GM21381 (cell line): ENCODE measurements around the gene C5orf52.
"Not testable (repeated sequence)": the region's sequence is repeated elsewhere in the genome, so short reads cannot be mapped to it uniquely, and the experiment has no call there.

Experiments
- ATAC-seq: cut with Tn5 transposase; IDR thresholded peaks from one replicate; pipeline ENCODE4 v1.9.1; 2021; ENCODE audit warnings: mild to moderate bottlenecking, moderate library complexity; ENCODE audit not compliant: unreplicated experiment

Gene C5orf52

GRCh38 chr5:157719245-157719644 lies 47.9 kb downstream of the C5orf52 start:
- no peak for ATAC-seq

GRCh38 chr5:157721159-157721558 lies 49.8 kb downstream of the C5orf52 start:
- no peak for ATAC-seq

- not testable (repeated sequence) for ATAC-seq
These were observed 51.6 kb downstream of the C5orf52 start for GRCh38 chr5:157722895-157723294.

GRCh38 chr5:157726607-157727006 lies 55.3 kb downstream of the C5orf52 start:
- not testable (repeated sequence) for ATAC-seq

GRCh38 chr5:157727858-157728257 lies 56.5 kb downstream of the C5orf52 start:
- ATAC-seq, result not testable (repeated sequence)
